ENCODE results near the gene C12orf54. TPM values are rescaled to one million over a fixed set of nuclear protein-coding genes. Genes with fewer than 3 reads are reported as not detected.
A peak's percentile ranks its signal among the peaks of the same experiment; 100 is the strongest.
"Not testable (repeated sequence)": the region's sequence is repeated elsewhere in the genome, so short reads cannot be mapped to it uniquely, and the experiment has no call there.

The C12orf54 gene
- not detected in 2 replicates for total RNA-seq

DNA sequence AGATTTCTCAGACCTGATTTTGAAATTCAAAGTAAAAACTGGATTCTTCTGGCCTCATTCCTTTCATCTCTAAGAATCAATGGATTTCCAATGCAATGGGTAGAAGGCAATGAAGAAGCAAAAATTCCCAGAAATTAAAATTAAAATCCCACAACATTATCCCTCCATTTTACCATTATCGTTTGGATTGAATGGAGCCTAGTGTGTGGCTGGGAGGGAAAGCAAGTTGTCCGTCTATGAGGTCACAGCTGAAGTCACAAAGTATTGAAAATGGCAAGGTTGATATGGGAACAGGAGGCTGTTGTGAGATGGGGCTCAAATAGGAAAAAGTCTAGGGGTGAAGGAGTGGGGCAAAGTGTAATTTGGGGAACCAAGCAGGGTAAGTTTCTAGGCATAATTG lies at the start of gene C12orf54:
Gene C12orf54, plus strand, starts transcription at position 301 of the 400 bp plus-strand sequence. CDS start 799 bp downstream, outside the sequence.
- no peak for DNase-seq (ENCODE audit: low read depth, low spot score)

GRCh38 chr12:48434016-48434415 lies 48.3 kb upstream of the C12orf54 start:
- DNase-seq (ENCODE audit: low read depth, low spot score): not testable (repeated sequence)

- DNase-seq (ENCODE audit: low read depth, low spot score): no peak
Measured at GRCh38 chr12:48441069-48441468, 41.2 kb upstream of the C12orf54 start.

DNA sequence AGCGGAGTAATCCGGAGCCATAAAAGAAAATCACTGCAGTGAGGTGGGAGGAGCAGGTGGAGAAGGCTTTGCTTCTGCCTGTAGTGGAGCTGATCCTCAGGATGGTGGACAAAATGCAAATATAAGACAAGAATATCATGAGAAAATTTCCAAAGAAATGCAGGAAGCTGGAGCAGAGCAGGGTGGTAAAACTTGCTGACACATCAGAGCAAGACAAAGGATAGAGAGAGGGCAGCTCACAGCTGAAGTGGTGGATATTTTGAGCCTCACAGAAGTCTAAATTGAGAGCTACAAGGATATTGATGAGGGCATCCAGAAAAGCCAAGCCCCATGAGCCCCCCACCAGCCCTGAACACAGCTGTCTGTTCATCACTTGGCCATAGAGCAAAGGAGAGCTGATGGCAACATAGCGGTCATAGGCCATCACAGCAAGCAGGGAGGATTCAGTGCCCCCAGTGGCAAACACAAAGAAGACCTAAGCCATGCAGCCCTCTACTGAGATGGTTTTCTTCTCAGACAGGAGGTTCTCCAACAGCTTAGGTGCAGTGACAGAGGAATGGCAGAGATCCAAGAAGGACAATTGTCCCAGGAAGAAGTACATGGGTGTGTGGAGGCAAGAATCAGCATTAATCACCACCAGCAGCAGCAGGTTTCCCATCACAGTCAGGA lies 40.0 kb upstream of the C12orf54 start:
- DNase-seq (ENCODE audit: low read depth, low spot score): no peak

DNA sequence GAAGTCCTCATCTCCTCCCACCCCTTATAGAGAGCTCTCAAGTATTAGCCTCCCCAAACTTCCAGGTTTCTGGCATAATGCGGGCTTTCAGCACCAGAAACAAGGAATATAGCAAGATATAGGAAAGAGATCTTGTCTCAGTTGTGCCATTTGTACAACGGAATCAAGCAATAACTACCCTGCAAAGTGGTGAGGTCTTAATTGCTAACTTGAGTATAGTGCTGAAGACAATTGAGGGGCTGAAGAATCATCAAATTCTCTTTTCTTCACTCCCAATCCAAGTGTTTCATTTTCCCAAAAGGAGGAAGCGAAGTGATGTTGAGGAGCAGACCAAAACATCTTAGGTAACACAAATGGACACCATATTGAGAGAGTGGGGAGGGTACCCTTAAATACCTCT lies 36.8 kb upstream of the C12orf54 start:
- no peak for DNase-seq (ENCODE audit: low read depth, low spot score)

DNA sequence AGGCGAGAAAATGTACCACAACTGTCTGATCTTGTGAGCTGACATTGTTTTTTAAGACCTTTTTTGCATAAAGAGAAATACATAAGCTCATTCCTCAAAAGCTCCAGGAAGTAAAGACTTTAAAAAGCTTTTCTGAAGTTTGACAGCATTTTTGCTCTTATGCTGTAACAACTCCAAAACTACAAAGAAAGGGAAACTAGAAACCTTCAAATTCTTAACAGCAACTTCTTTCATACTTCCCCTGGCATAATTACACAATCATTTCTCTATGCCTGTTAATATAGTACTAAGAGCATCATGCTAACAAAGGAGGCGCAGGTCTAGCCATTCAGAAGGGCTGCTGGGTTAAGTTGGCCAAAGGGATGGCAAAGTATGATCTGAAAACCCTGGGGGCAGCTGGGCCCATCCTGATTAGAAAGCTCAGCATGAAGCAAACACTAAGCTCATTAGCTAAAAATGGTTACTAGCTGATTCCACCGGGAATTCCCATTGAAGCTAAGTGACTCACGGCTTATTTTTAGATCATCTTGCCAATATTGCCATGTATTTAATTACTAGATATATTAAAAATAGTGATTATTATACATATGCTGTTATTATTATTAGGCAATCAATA lies 36.0 kb upstream of the C12orf54 start:
- no peak for DNase-seq (ENCODE audit: low read depth, low spot score)

DNA sequence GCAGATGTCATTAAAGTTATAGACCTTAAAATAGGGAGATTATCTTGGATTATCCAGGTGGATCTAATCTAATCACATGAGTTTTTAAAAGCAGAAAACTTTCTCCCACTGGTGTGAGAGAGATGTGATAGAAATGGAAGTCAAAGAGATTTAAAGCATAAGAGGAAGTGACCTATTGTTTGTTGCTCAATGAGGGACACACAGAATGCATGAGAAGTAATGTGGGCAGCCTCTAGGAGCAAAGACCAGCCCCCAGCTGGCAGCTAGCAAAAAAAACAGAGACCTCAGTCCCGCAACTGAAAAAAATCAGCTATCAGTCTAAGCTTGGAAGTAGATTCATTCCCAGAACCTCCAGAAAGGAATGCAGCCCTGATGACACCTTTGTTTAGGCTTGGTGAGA lies 34.5 kb upstream of the C12orf54 start:
- no peak for DNase-seq (ENCODE audit: low read depth, low spot score)

GRCh38 chr12:48451372-48451771 lies 30.9 kb upstream of the C12orf54 start:
- no peak for DNase-seq (ENCODE audit: low read depth, low spot score)

DNA sequence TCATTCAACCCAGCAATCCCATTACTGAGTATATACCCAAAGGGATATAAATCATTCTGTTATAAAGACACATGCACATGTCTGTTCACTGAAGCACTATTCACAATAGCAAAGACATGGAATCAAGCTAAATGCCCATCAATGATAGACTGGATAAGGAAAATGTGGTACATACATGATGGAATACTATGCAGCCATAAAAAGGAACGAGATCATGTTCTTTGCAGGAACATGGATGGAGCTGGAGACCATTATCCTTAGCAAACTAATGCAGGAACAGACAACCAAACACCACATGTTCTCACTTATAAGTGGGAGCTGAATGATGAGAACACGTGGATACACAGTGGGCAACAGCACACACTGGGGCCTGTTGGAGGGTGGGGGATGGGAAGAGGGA lies 29.3 kb upstream of the C12orf54 start:
- not testable (repeated sequence) for DNase-seq (ENCODE audit: low read depth, low spot score)

- peak; percentile 44 for DNase-seq (ENCODE audit: low read depth, low spot score)
Measured at GRCh38 chr12:48454667-48455066, 27.6 kb upstream of the C12orf54 start.

DNA sequence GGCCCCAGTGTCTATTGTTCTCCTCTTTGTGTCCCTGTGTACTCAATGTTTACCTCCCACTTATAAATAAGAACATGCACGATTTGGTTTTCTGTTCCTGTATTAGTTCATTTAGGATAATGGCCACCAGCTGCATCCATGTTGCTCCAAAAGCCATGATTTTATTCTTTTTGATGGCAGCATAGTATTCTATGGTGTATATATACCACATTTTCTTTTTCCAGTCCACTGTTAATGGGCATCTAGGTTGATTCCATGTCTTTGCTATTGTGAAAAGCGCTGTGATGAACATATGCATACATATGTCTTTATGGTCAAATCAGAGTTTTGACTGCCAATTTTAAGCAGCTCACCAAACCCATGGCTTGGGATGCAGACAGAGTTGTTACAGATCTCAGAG lies 27.2 kb upstream of the C12orf54 start:
- DNase-seq (ENCODE audit: low read depth, low spot score): no peak

DNA sequence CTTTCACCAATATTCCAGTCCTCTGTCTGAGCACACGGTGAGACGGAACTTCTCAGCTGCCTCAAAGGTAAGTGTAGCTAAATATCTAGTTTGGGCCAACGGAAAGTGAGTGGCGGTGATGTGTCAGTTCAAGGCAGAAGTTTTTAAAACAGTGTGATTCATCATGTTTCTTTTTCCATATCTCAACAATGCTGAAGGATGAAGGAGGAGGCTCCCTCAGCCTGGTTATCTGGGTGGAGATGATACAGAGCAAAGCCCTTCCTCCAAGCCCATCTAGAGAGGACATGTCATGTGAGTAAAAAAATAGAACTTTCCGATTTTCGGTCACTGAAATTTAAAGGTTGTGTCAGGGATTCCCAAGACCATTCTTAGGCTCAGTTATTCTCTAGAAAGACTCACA lies 23.0 kb upstream of the C12orf54 start:
- DNase-seq (ENCODE audit: low read depth, low spot score): no peak

- not testable (repeated sequence) for DNase-seq (ENCODE audit: low read depth, low spot score)
Measured at GRCh38 chr12:48469027-48469426, 13.3 kb upstream of the C12orf54 start.

DNA sequence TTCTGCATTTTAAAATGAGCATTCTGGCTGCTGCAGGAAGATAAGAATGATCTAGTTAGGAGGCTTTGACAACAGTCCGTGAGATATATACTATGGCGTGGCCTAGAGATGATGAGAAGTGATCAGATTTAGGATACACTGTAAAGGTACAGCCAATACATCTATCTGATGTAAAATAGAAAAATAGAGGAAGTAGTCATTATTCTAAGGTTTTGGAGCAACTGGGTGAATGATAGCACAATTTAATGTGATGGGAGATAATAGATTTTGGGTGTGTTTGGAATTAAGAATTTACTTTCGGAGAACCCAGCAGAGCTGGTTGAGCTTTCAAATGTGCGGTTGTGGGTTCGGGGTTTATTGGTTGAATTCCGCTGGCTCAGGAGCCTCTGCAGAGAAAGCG lies 10.0 kb upstream of the C12orf54 start, which contains the start of gene ANP32D:
Gene ANP32D, plus strand, starts transcription at position 301 of the 400 bp plus-strand sequence. CDS start 106 bp downstream, outside the sequence.
- DNase-seq (ENCODE audit: low read depth, low spot score): no peak

DNA sequence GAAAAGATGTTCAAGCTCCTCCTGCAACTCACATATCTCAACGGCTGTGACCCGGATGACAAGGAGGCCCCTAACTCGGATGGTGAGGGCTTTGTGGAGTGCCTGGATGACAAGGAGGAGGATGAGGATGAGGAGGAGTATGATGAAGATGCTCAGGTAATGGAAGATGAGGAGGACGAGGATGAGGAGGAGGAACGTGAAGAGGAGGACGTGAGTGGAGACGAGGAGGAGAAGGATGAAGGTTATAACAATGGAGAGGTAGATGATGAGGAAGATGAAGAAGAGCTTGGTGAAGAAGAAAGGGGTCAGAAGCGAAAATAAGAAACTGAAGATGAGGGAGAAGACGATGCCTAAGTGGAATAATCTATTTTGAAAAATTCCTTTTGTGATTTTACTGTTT lies 9.2 kb upstream of the C12orf54 start:
- DNase-seq (ENCODE audit: low read depth, low spot score): no peak

DNA sequence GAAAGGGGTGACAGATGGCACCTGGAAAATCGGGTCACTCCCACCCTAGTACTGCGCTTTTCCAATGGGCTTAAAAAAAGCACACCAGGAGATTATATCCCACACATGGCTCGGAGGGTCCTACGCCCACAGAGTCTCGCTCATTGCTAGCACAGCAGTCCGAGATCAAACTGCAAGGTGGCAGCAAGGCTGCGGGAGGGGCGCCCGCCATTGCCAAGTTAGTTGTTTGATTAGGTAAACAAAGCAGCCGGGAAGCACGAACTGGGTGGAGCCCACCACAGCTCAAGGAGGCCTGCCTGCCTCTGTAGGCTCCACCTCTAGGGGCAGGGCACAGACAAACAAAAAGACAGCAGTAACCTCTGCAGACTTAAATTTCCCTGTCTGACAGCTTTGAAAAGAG lies 7.8 kb upstream of the C12orf54 start:
- not testable (repeated sequence) for DNase-seq (ENCODE audit: low read depth, low spot score)

GRCh38 chr12:48482930-48483329 lies 632 bp downstream of the C12orf54 start:
- DNase-seq (ENCODE audit: low read depth, low spot score): no peak

GRCh38 chr12:48486261-48486660 lies 4.0 kb downstream of the C12orf54 start:
- DNase-seq (ENCODE audit: low read depth, low spot score): no peak

DNA sequence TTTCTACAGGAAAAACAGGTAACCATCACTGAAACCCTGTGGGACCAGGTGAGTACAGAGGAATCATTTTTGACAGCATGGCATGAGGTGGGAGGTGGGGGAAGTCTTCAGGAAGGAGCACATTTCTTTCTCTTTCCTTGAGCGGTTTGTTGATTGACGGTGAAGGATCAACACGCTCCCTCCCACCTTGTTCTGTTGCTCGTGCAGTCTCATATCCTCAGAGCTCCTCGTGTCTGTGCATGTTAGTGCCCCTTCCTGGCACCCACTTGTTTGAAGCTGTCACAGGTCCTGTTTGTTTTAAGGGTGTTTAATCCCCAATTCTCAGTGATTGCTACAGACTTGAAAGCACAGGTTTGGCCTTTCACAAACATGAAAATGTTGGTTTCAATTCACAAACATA lies 4.4 kb downstream of the C12orf54 start:
- no peak for DNase-seq (ENCODE audit: low read depth, low spot score)

DNA sequence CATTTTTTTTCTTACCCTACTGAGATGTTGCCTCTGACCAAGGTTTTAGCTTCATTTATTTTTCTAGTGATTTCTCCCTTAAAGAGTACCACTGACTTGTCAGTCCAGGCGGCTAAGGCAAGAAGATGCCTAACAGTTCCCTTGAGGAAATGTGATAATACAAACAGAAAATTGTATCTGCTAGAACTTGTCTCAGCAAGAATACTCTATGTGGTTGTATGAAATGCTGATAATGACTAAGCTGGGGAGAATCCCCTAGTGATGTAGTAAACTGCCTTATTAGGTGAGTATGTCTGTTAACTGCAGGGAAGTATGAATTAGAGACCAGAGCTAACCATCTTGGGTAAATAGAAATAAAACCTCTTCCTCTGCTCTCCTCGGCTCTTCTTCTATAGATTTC lies 6.7 kb downstream of the C12orf54 start:
- DNase-seq (ENCODE audit: low read depth, low spot score): no peak

GRCh38 chr12:48489456-48489855 lies 7.2 kb downstream of the C12orf54 start:
- DNase-seq (ENCODE audit: low read depth, low spot score): not testable (repeated sequence)

GRCh38 chr12:48500281-48500680 lies 18.0 kb downstream of the C12orf54 start:
- not testable (repeated sequence) for DNase-seq (ENCODE audit: low read depth, low spot score)

DNA sequence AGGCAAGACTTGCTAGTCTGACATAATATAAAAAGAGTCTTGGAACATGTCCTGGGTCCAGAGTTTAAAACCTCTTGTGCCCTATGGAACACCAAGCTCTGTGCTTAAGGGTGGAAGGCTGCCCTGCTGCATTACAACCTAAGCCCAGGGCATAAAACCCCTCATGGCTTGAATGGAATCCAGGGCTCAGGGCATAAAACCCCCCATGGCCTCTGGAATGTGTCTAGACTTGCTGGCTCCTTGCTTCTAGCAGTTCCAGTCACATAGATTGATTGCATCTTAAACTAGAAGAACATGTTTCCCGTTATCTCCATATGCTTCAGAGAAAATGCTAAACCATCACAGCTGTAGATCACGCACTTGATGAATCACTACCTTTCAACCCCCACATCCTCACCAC lies 24.5 kb downstream of the C12orf54 start:
- DNase-seq (ENCODE audit: low read depth, low spot score): not testable (repeated sequence)
